Uterus (tissue), 2 donors: ENCODE measurements around the gene DERL2.

Experiments
- POLR2A ChIP-seq, 2 donors: fragments of 450-650 bp; IDR thresholded peaks; one replicate each; pipeline ENCODE4 v1.6.1; 2016; ENCODE audit warnings: antibody characterized with exemption in 2 of 2, mild to moderate bottlenecking in 1 of 2, moderate library complexity in 1 of 2
- TF ChIP-seq, protein P1 (sequence below), 4 experiments: fragments of 200-600 bp in 2 of 4; fragments of 450-650 bp in 2 of 4; sonication (generic) in 2 of 4; IDR thresholded peaks; one replicate each; pipeline ENCODE4 v1.5.1; 2016 to 2019; ENCODE audit warnings: antibody characterized with exemption in 4 of 4, mild to moderate bottlenecking in 2 of 4, moderate library complexity in 1 of 4

DNA sequence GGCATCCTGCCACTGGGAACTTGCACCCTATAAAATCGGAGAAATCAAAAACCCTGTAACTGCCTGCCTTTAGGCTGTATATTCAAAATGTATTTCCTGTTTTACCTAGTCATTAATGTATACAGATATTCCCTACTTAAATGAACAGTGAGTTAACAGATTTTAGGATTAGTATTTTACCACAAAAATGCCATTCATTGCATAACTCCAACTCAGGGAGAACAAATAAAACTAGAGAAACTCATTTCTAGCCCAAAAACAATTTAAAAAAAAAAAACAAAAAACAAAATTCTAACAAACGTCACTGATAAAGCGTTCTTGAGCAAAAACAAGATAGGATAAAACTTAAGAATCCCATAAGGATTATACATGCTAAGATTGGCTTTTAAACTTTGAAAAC, 13.5 kb downstream of the DERL2 start:
- TF ChIP-seq, protein P1, sequence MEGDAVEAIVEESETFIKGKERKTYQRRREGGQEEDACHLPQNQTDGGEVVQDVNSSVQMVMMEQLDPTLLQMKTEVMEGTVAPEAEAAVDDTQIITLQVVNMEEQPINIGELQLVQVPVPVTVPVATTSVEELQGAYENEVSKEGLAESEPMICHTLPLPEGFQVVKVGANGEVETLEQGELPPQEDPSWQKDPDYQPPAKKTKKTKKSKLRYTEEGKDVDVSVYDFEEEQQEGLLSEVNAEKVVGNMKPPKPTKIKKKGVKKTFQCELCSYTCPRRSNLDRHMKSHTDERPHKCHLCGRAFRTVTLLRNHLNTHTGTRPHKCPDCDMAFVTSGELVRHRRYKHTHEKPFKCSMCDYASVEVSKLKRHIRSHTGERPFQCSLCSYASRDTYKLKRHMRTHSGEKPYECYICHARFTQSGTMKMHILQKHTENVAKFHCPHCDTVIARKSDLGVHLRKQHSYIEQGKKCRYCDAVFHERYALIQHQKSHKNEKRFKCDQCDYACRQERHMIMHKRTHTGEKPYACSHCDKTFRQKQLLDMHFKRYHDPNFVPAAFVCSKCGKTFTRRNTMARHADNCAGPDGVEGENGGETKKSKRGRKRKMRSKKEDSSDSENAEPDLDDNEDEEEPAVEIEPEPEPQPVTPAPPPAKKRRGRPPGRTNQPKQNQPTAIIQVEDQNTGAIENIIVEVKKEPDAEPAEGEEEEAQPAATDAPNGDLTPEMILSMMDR (IDR thresholded peaks at IDR 0.05) = no peak
- TF ChIP-seq POLR2A (IDR thresholded peaks at IDR 0.05) = no peak
